HepG2 (cell line): ENCODE data around the gene PIGBOS1. TPM values are rescaled to one million over a fixed set of nuclear protein-coding genes. Genes with fewer than 3 reads are reported as not detected.
A peak's percentile ranks its signal among the peaks of the same experiment; 100 is the strongest.

Source experiments
- ATAC-seq: fragments of 200-7000 bp; cut with Tn5 transposase; 3 replicates; pipeline ENCODE4 v1.9.1; 2020; ENCODE audit warnings: mild to moderate bottlenecking, moderate library complexity
- BruUV-seq: library from RNA; stranded (reverse); fragments of 400-500 nt; replicated peaks from 2 replicates; lab custom pipeline; 2021; lab: Mats Ljungman, UMichigan
- CTCF ChIA-PET: fragments of 300-600 bp; formaldehyde crosslinking; extraction: SDS; loops from one replicate; lab custom pipeline; 2021; ENCODE audit warnings: low total read pairs, inconsistent platforms, low intra/inter-chr PET ratio; lab: Yijun Ruan, JAX
- POLR2A ChIA-PET: fragments of 350-600 bp; sonication (Branson Sonifier 250); formaldehyde crosslinking; loops from one replicate; lab custom pipeline; 2020; ENCODE audit warnings: antibody characterized with exemption, inconsistent platforms; lab: Yijun Ruan, JAX
- DNase-seq: peaks from one replicate; pipeline ENCODE4 v3.0.0-alpha.2; 2015; ENCODE audit warnings: low spot score
- FAIRE-seq: peaks from 3 replicates; lab custom pipeline; 2011; peaks lifted over from hg19 to GRCh38; lab: Jason Lieb, UNC
- H2AFZ ChIP-seq: one replicate; pipeline ENCODE4 v1.6.1; 2011; ENCODE audit warnings: low read length, inconsistent platforms
- H3K27ac ChIP-seq: fragments of 300-600 bp; 3 replicates; pipeline ENCODE4 v1.8.0; 2011; ENCODE audit warnings: mixed run types, mild to moderate bottlenecking, mixed read lengths, low read length, inconsistent platforms; ENCODE audit not compliant: insufficient read depth; ENCODE audit errors: extremely low read length
- H3K27me3 ChIP-seq, 2 experiments: fragments of 200-600 bp in 1 of 2; 2 replicates in 1 of 2; 3 replicates in 1 of 2; pipeline versions ENCODE4 v1.6.0 to v1.8.0; 2011; ENCODE audit warnings: low read length in 2 of 2, mild to moderate bottlenecking in 2 of 2, moderate library complexity in 2 of 2, inconsistent platforms in 1 of 2; ENCODE audit not compliant: insufficient read depth in 2 of 2, control insufficient read depth in 1 of 2
- H3K36me3 ChIP-seq, 2 experiments: fragments of 200-600 bp in 1 of 2; replicated peaks in 1 of 2; 2 replicates in 1 of 2; 3 replicates in 1 of 2; pipeline versions ENCODE4 v1.5.1 to v1.8.0; 2011; ENCODE audit warnings: low read length in 2 of 2, inconsistent platforms in 1 of 2; ENCODE audit not compliant: insufficient read depth in 2 of 2, control insufficient read depth in 1 of 2
- H3K4me1 ChIP-seq: 2 replicates; pipeline ENCODE4 v1.5.1; 2012; ENCODE audit warnings: low read length, inconsistent platforms; ENCODE audit not compliant: insufficient read depth
- H3K4me2 ChIP-seq: 2 replicates; pipeline ENCODE4 v1.6.0; 2011; ENCODE audit warnings: low read depth, low read length, inconsistent platforms
- H3K4me3 ChIP-seq, 3 experiments: fragments of 200-600 bp in 1 of 3; sonication (generic), shearing (Covaris generic) in 1 of 3; replicated peaks in 1 of 3; 2 replicates each; pipeline ENCODE4 v1.5.1; 2011 to 2016; ENCODE audit warnings: low read length in 3 of 3, inconsistent platforms in 2 of 3, low read depth in 2 of 3, mild to moderate bottlenecking in 2 of 3, control low read depth in 1 of 3, mixed read lengths in 1 of 3; ENCODE audit not compliant: insufficient read depth in 1 of 3
- H3K79me2 ChIP-seq: one replicate; pipeline ENCODE4 v1.6.1; 2011; ENCODE audit warnings: low read length, inconsistent platforms; ENCODE audit not compliant: insufficient read depth
- H3K9ac ChIP-seq: 2 replicates; pipeline ENCODE4 v1.6.0; 2011; ENCODE audit warnings: mild to moderate bottlenecking, low read depth, low read length, inconsistent platforms; ENCODE audit not compliant: insufficient read depth
- H3K9me3 ChIP-seq: 2 replicates; pipeline ENCODE4 v1.5.1; 2012; ENCODE audit warnings: mild to moderate bottlenecking, low read length
- H4K20me1 ChIP-seq: 2 replicates; pipeline ENCODE4 v1.6.0; 2011; ENCODE audit warnings: inconsistent platforms, mild to moderate bottlenecking, low read length, moderate library complexity; ENCODE audit not compliant: insufficient read depth
- CEBPB ChIP-seq: IDR thresholded peaks from 2 replicates; pipeline ENCODE4 v1.6.1; 2011; ENCODE audit warnings: low read depth, low read length, improper control_type of control experiment, borderline replicate concordance
- CEBPG ChIP-seq: IDR thresholded peaks from 2 replicates; pipeline ENCODE4 v1.6.1; 2016
- ELF1 ChIP-seq: sonication (generic); formaldehyde crosslinking; IDR thresholded peaks from 2 replicates; pipeline ENCODE4 v1.4.0; 2020; ENCODE audit warnings: missing genetic modification reagents
- FOXP1 ChIP-seq, 2 experiments: fragments of 450-650 bp in 1 of 2; IDR thresholded peaks; 2 replicates each; pipeline ENCODE4 v1.6.1; 2017 to 2018; ENCODE audit warnings: antibody characterized with exemption in 1 of 2
- HOXA7 ChIP-seq: sonication (generic); formaldehyde crosslinking; IDR thresholded peaks from 2 replicates; pipeline ENCODE4 v1.8.1; 2022; ENCODE audit warnings: mild to moderate bottlenecking, missing genetic modification reagents, moderate library complexity
- KAT7 ChIP-seq: IDR thresholded peaks from 2 replicates; pipeline ENCODE4 v1.6.1; 2018; ENCODE audit warnings: borderline replicate concordance, missing compliant biosample characterization
- KDM6A ChIP-seq: IDR thresholded peaks from 2 replicates; pipeline ENCODE4 v1.6.1; 2016; ENCODE audit warnings: low read depth
- SMYD3 ChIP-seq: sonication (generic); formaldehyde crosslinking; IDR thresholded peaks from 2 replicates; pipeline ENCODE4 v1.8.1; 2023; ENCODE audit warnings: mild to moderate bottlenecking, missing genetic modification reagents
- SUZ12 ChIP-seq: fragments of 150-350 bp; IDR thresholded peaks from 2 replicates; pipeline ENCODE4 v1.6.1; 2014; ENCODE audit warnings: low read depth, low read length
- TMF1 ChIP-seq: sonication (generic); formaldehyde crosslinking; IDR thresholded peaks from 2 replicates; pipeline ENCODE4 v1.8.1; 2022; ENCODE audit warnings: low read depth, missing genetic modification reagents
- ZFP37 ChIP-seq: sonication (generic); formaldehyde crosslinking; IDR thresholded peaks from 2 replicates; pipeline ENCODE4 v1.4.0; 2020; ENCODE audit warnings: missing genetic modification reagents, borderline replicate concordance
- ZNF253 ChIP-seq: sonication (generic); formaldehyde crosslinking; IDR thresholded peaks from 2 replicates; pipeline ENCODE4 v1.8.0; 2022; ENCODE audit warnings: mild to moderate bottlenecking, missing genetic modification reagents, borderline replicate concordance
- ZNF343 ChIP-seq: sonication (generic); formaldehyde crosslinking; IDR thresholded peaks from 2 replicates; pipeline ENCODE4 v1.4.0; 2020; ENCODE audit warnings: mild to moderate bottlenecking, missing genetic modification reagents
- ZNF446 ChIP-seq: sonication (generic); formaldehyde crosslinking; IDR thresholded peaks from 2 replicates; pipeline ENCODE4 v1.5.0; 2020; ENCODE audit warnings: mild to moderate bottlenecking, missing genetic modification reagents
- WGBS: methylation state at CpG from one replicate; pipeline ENCODE4 v1.1.6; 2017; ENCODE audit warnings: low lambda C conversion rate; 5-methylcytosine and 5-hydroxymethylcytosine counted together
- in situ Hi-C: cut with HindIII; loops from 2 replicates; pipeline ENCODE4 v1.10.0; 2017; ENCODE audit warnings: low pct_unique_long_range_greater_than_20kb; ENCODE audit not compliant: extremely low pct_ligation_motif_present
- intact Hi-C: fragments of 100-400 bp; cut with micrococcal nuclease; formaldehyde crosslinking; loops from one replicate; pipeline ENCODE4 v1.10.0; 2022; ENCODE audit not compliant: unreplicated experiment
- polyA plus RNA-seq, 8 experiments: library from polyadenylated mRNA; depleted of rRNA in 3 of 8; stranded (reverse) in 7 of 8; unstranded in 1 of 8; fragments of >200 nt; fragmentation: Illumina TruSeq in 4 of 8; extraction: Trizol in 4 of 8; gene quantifications; 2 replicates each; pipeline versions ENCODE4 v1.2.1 to v1.2.3, GENCODE V29; 2011 to 2016; ENCODE audit warnings: low read depth in 4 of 8, missing spikeins in 1 of 8, mixed read lengths in 1 of 8; ENCODE audit not compliant: insufficient read depth in 1 of 8
- total RNA-seq, 5 experiments: library from RNA; depleted of rRNA; stranded (reverse); fragments of >200 nt; fragmentation: Illumina TruSeq; extraction: Trizol; gene quantifications; 2 replicates each; pipeline ENCODE4 v1.2.3, GENCODE V29; 2016; ENCODE audit warnings: low read depth in 1 of 5
- TF ChIP-seq, protein P1 (sequence below): sonication (generic); formaldehyde crosslinking; IDR thresholded peaks from 2 replicates; pipeline ENCODE4 v1.4.0; 2020; ENCODE audit warnings: missing genetic modification reagents
- TF ChIP-seq, protein P2 (sequence below): sonication (generic); formaldehyde crosslinking; IDR thresholded peaks from 2 replicates; pipeline ENCODE4 v1.8.0; 2022; ENCODE audit warnings: mild to moderate bottlenecking, missing genetic modification reagents, moderate library complexity
- TF ChIP-seq, protein P3 (sequence below): sonication (generic); formaldehyde crosslinking; IDR thresholded peaks from 2 replicates; pipeline ENCODE4 v1.4.0; 2020; ENCODE audit warnings: missing genetic modification reagents

Gene PIGBOS1
- total and polyA plus RNA-seq, 2 of the 13 experiments (the other 11 are each of a cell fraction or from before 2014, with no cell fraction given) = 14.8 to 22.1 TPM

DNA sequence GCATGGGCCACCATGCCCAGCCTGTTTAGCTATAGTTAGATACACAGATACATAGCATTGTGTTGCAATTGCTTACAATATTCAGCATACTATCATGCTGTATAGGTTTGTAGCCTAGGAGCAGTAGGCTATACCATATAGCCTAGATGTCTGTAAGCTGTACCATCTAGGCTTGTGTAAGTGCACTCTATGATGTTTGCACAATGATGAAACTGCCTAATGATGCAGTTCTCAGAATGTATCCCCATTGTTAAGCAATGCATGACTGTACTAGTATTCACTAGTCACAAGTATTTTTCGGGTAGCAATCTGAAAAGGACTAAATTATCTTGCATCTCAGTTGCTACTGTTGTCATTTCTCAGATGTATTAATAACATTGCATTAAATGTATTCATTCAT is 16.1 kb upstream of the PIGBOS1 start:
- CTCF ChIA-PET = no interaction called here
- ATAC-seq = no peak
- intact Hi-C loops (no loop called here), in situ Hi-C loops (no loop called here)
- Histone ChIP-seq H3K9ac (no peak overlapping the region), H2AFZ (no peak overlapping the region), H3K27ac (no peak overlapping the region), H3K9me3 (no peaks in the 10 kb centered on the region), H3K27me3 (no peaks in the 10 kb centered on the region), H3K4me2 (no peak overlapping the region), H3K79me2 (no peaks in the 10 kb centered on the region), H3K36me3 (peaks cover 1 to 16% of the 10 kb centered on the region in 2 experiments; a peak in 3 of 5 replicates), H3K4me1 (no peaks in the 10 kb centered on the region), H3K4me3 (no peak overlapping the region), H4K20me1 (no peaks in the 10 kb centered on the region)
- no TSS peak for BruUV-seq
- POLR2A ChIA-PET = no interaction called here
- TF ChIP-seq, protein P1, sequence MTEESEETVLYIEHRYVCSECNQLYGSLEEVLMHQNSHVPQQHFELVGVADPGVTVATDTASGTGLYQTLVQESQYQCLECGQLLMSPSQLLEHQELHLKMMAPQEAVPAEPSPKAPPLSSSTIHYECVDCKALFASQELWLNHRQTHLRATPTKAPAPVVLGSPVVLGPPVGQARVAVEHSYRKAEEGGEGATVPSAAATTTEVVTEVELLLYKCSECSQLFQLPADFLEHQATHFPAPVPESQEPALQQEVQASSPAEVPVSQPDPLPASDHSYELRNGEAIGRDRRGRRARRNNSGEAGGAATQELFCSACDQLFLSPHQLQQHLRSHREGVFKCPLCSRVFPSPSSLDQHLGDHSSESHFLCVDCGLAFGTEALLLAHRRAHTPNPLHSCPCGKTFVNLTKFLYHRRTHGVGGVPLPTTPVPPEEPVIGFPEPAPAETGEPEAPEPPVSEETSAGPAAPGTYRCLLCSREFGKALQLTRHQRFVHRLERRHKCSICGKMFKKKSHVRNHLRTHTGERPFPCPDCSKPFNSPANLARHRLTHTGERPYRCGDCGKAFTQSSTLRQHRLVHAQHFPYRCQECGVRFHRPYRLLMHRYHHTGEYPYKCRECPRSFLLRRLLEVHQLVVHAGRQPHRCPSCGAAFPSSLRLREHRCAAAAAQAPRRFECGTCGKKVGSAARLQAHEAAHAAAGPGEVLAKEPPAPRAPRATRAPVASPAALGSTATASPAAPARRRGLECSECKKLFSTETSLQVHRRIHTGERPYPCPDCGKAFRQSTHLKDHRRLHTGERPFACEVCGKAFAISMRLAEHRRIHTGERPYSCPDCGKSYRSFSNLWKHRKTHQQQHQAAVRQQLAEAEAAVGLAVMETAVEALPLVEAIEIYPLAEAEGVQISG = peak; percentile 85
- TF ChIP-seq, protein P2, sequence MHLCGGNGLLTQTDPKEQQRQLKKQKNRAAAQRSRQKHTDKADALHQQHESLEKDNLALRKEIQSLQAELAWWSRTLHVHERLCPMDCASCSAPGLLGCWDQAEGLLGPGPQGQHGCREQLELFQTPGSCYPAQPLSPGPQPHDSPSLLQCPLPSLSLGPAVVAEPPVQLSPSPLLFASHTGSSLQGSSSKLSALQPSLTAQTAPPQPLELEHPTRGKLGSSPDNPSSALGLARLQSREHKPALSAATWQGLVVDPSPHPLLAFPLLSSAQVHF (CRISPR knock-in tag) = no peak
- TF ChIP-seq CEBPB (peak; percentile 32; the same call in 1 of the 2 replicates), SUZ12 (no peak), ZNF446 (CRISPR knock-in tag) (no peak), SMYD3 (CRISPR knock-in tag) (no peak), KAT7 (no peak), ZNF343 (CRISPR knock-in tag) (no peak), ZNF253 (CRISPR knock-in tag) (no peak), FOXP1 (IDR thresholded peaks at IDR 0.05) (no peak), FOXP1 (CRISPR knock-in tag; IDR thresholded peaks at IDR 0.05) (no peak), TMF1 (no peak), KDM6A (CRISPR knock-in tag) (no peak), ELF1 (CRISPR knock-in tag) (no peak), HOXA7 (CRISPR knock-in tag) (no peak), ZFP37 (CRISPR knock-in tag) (no peak), CEBPG (CRISPR knock-in tag) (0 out of 2 replicates have a peak, but pooled peaks have one; percentile 11)
- TF ChIP-seq, protein P3, sequence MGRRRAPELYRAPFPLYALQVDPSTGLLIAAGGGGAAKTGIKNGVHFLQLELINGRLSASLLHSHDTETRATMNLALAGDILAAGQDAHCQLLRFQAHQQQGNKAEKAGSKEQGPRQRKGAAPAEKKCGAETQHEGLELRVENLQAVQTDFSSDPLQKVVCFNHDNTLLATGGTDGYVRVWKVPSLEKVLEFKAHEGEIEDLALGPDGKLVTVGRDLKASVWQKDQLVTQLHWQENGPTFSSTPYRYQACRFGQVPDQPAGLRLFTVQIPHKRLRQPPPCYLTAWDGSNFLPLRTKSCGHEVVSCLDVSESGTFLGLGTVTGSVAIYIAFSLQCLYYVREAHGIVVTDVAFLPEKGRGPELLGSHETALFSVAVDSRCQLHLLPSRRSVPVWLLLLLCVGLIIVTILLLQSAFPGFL = no peak
- 87% methylated on average over 1 of the region's 1 CpG for WGBS
- no peak for FAIRE-seq
- peak; percentile 26 for DNase-seq
